LHCN-M2 (cell line): ENCODE data around the gene IGSF8. TPM values are rescaled to one million over a fixed set of nuclear protein-coding genes. Genes with fewer than 3 reads are reported as not detected.

ENCODE experiments used
- DNase-seq: peaks from one replicate; pipeline ENCODE4 v3.0.0-alpha.2; 2012; ENCODE audit warnings: low read depth
- total RNA-seq: library from RNA; depleted of rRNA; stranded (reverse); fragments of >200 nt; gene quantifications from 2 replicates; pipeline ENCODE4 v1.2.3, GENCODE V29; 2014

The IGSF8 gene
- total RNA-seq, 1 experiment from 2014 or later: 22.2 TPM

- DNase-seq: no peak
Measured at GRCh38 chr1:160104486-160104885, 6.1 kb upstream of the IGSF8 start.

GRCh38 chr1:160103658-160104408, 5.4 kb upstream of the IGSF8 start:
- no peak for DNase-seq

- no peak for DNase-seq
Measured at GRCh38 chr1:160101717-160102522, 3.5 kb upstream of the IGSF8 start.

GRCh38 chr1:160101037-160101716, 2.8 kb upstream of the IGSF8 start:
- peak; percentile 66 for DNase-seq

- DNase-seq: no peak
Measured at GRCh38 chr1:160099716-160100375, 1.4 kb upstream of the IGSF8 start.

GRCh38 chr1:160098852-160099561, 588 bp upstream of the IGSF8 start:
- DNase-seq: peak; percentile 86

GRCh38 chr1:160097151-160097910, 1.1 kb downstream of the IGSF8 start:
- DNase-seq: no peak

GRCh38 chr1:160096274-160097116, 1.9 kb downstream of the IGSF8 start:
- DNase-seq: peak; percentile 4

- DNase-seq: no peak
Measured at GRCh38 chr1:160095382-160096105, 2.9 kb downstream of the IGSF8 start.

GRCh38 chr1:160094806-160095205, 3.6 kb downstream of the IGSF8 start:
- DNase-seq: no peak

GRCh38 chr1:160094291-160094625, 4.2 kb downstream of the IGSF8 start:
- no peak for DNase-seq

- no peak for DNase-seq
Measured at GRCh38 chr1:160093624-160094290, 4.7 kb downstream of the IGSF8 start.

GRCh38 chr1:160093069-160093395, 5.4 kb downstream of the IGSF8 start:
- DNase-seq: no peak

GRCh38 chr1:160092366-160093068, 5.9 kb downstream of the IGSF8 start:
- DNase-seq: no peak

- no peak for DNase-seq
Measured at GRCh38 chr1:160091666-160092223, 6.7 kb downstream of the IGSF8 start.

- DNase-seq: no peak
Measured at GRCh38 chr1:160090760-160091159, 7.7 kb downstream of the IGSF8 start.

GRCh38 chr1:160089883-160090282, 8.5 kb downstream of the IGSF8 start:
- DNase-seq: no peak
